PFSK-1 (cell line): Measurements from ENCODE around the gene FANCL.

Source experiments
- FOXP2 ChIP-seq: optimal IDR thresholded peaks from 2 replicates; pipeline ENCODE3; 2011; ENCODE audit warnings: borderline replicate concordance, control low read depth, inconsistent platforms; ENCODE audit not compliant: insufficient read depth; ENCODE audit errors: extremely low read length, extremely low read depth
- POLR2AphosphoS5 ChIP-seq: IDR thresholded peaks from 2 replicates; pipeline ENCODE4 v1.6.1; 2012; ENCODE audit warnings: low read depth, mild to moderate bottlenecking, control low read depth, low read length, moderate library complexity
- SIN3A ChIP-seq: IDR thresholded peaks from 2 replicates; pipeline ENCODE4 v1.6.1; 2012; ENCODE audit warnings: mild to moderate bottlenecking, low read length, moderate library complexity, borderline replicate concordance; ENCODE audit not compliant: insufficient read depth
- TAF1 ChIP-seq: IDR thresholded peaks from 2 replicates; pipeline ENCODE4 v1.6.1; 2012; ENCODE audit warnings: low read length, control low read depth, borderline replicate concordance; ENCODE audit not compliant: insufficient read depth
- TF ChIP-seq, protein P1 (sequence below), 2 experiments: IDR thresholded peaks; 2 replicates each; pipeline versions ENCODE4 v1.6.1 to v1.8.0; 2011 to 2012; ENCODE audit warnings: low read depth in 2 of 2, low read length in 2 of 2, control low read depth in 1 of 2, inconsistent platforms in 1 of 2, mild to moderate bottlenecking in 1 of 2, moderate library complexity in 1 of 2; ENCODE audit not compliant: insufficient read depth in 1 of 2

FANCL gene

DNA sequence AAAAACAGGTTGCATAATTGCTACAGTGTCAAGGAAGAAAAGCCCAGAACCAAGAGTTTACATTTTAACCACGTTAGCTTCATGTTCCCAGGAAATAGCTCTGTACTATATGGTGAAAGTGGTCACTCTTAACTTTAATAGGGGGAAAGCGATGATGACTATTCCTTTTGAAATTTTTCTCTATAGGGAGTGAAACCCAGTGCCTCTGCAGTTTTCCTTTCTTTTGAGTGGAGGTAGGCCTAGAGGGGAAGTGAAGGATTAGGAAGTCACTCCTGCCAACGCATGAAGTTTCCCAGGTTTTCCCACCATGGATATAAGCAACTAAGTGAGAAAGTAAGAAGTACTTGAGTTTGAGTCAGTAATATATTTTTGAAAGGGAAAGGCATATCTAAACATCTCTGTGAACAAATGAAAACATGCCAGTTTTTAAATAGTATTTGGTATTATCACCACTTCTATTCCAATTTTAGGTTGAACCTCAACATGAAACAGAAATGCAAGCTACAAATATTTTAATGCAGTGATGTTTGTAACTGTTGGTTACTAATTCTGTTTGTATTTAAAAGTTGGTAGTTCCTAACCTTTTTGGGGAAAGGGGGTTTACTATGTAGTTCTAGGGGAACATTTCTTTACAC lies 102.6 kb downstream of the FANCL start:
- TF ChIP-seq FOXP2 (no peak), POLR2AphosphoS5 (no peak), TAF1 (no peak), SIN3A (no peak)
- TF ChIP-seq, protein P1, sequence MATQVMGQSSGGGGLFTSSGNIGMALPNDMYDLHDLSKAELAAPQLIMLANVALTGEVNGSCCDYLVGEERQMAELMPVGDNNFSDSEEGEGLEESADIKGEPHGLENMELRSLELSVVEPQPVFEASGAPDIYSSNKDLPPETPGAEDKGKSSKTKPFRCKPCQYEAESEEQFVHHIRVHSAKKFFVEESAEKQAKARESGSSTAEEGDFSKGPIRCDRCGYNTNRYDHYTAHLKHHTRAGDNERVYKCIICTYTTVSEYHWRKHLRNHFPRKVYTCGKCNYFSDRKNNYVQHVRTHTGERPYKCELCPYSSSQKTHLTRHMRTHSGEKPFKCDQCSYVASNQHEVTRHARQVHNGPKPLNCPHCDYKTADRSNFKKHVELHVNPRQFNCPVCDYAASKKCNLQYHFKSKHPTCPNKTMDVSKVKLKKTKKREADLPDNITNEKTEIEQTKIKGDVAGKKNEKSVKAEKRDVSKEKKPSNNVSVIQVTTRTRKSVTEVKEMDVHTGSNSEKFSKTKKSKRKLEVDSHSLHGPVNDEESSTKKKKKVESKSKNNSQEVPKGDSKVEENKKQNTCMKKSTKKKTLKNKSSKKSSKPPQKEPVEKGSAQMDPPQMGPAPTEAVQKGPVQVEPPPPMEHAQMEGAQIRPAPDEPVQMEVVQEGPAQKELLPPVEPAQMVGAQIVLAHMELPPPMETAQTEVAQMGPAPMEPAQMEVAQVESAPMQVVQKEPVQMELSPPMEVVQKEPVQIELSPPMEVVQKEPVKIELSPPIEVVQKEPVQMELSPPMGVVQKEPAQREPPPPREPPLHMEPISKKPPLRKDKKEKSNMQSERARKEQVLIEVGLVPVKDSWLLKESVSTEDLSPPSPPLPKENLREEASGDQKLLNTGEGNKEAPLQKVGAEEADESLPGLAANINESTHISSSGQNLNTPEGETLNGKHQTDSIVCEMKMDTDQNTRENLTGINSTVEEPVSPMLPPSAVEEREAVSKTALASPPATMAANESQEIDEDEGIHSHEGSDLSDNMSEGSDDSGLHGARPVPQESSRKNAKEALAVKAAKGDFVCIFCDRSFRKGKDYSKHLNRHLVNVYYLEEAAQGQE (IDR thresholded peaks at IDR 0.05; ENCODE audit: insufficient read depth in 1 of 2, low read depth in 2 of 2, low read length in 2 of 2) = no peak

DNA sequence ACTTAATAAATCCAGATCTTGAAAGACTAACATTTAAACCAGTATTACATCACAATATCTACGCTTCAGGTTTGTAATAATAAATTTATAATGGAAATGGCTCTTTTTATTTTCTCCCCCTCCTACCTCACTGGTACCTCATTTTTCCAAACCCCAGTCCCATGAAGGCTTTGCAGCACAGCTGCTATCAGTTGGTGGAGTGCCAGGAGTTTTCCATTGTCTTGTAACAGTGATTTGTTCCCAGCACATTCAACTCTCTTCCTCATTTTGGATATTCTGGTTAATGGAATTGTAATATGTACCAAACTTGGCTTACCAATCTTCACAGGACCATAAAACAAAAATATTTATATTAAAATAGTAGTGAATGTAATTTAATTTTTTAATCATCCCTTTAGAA lies 103.3 kb downstream of the FANCL start:
- TF ChIP-seq FOXP2 = no peak
- TF ChIP-seq, protein P1 (IDR thresholded peaks at IDR 0.05; ENCODE audit: insufficient read depth in 1 of 2, low read depth in 2 of 2, low read length in 2 of 2) = no peak
- no peak for TF ChIP-seq TAF1
- TF ChIP-seq SIN3A = no peak

DNA sequence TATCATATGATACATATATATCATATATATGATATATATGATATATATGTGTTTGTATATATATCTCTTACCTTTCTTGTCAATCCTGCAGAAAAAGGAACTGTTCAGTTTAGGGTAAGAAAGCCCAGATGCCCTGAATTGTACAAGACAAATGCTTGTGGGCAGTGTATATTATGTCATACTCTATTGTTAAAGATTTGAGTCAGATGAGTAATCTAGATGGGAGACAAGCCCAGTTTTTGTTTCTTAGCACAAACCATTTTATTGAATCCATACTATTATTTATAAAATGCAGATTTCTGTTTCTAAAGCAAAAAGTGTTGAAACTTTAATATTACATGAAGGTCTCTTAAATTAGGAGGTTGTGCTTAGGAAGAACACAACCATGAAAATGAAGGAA lies 103.9 kb downstream of the FANCL start:
- TF ChIP-seq POLR2AphosphoS5 = no peak
- TF ChIP-seq FOXP2 = no peak
- no peak for TF ChIP-seq SIN3A

DNA sequence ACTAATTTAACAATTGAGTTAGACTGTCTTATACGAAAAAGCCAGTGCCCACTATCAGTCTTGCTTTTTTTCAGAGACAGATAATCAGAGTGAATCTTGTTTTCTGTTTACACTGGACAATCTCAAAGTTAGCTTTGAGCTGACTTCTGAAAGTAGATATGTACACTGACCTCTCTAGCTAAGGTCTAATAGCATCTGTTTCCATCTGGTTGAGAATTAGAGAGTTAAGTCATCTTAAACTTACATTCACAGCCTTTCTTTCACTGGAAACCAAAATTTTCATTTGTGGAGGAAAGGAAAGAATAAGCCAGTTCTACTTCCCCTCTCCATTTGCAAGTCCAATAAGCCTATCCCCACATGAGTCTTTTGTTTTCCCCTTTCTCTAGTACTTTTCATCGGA lies 105.3 kb downstream of the FANCL start:
- TF ChIP-seq FOXP2 (no peak), TAF1 (no peak), POLR2AphosphoS5 (no peak), SIN3A (no peak)
- TF ChIP-seq, protein P1 (IDR thresholded peaks at IDR 0.05; ENCODE audit: insufficient read depth in 1 of 2, low read depth in 2 of 2, low read length in 2 of 2) = no peak

DNA sequence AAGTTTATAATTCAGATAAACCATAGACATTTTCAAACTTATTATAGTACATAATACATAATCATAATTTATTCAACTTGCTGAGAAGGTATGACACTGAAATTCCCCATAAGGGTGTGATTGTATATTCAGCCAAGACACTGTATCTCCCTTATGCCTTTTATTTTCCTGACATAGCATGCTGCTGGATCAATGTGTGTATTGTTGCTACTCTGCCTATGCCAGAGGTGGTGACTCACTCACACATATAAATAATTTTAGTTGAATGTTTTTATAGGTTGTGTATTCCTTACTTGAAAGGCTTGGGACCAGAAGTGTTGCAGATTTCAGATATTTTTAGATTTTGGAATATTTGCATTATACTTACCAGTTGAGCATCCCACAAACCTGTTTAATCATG lies 107.7 kb downstream of the FANCL start:
- no peak for TF ChIP-seq TAF1
- TF ChIP-seq POLR2AphosphoS5 = no peak
- TF ChIP-seq, protein P1 (IDR thresholded peaks at IDR 0.05; ENCODE audit: insufficient read depth in 1 of 2, low read depth in 2 of 2, low read length in 2 of 2) = no peak
- TF ChIP-seq SIN3A = no peak
- no peak for TF ChIP-seq FOXP2
